GM20431 (cell line): ENCODE measurements around the gene DEDD2.

Source experiments
- in situ Hi-C: fragments of 300-500 bp; cut with MseI, MboI; formaldehyde crosslinking; loops from one replicate; pipeline ENCODE4 v1.15.0; 2020; ENCODE audit warnings: low sequenced_read_pairs; ENCODE audit not compliant: unreplicated experiment

The DEDD2 gene

GRCh38 chr19:42175952-42176648 is 41.4 kb downstream of the DEDD2 start:
- in situ Hi-C loops, result no loop called here

- in situ Hi-C loops, result no loop called here
Observed at GRCh38 chr19:42174958-42175734, 42.3 kb downstream of the DEDD2 start.

GRCh38 chr19:42174188-42174587 is 43.3 kb downstream of the DEDD2 start:
- in situ Hi-C loops, result no loop called here

- in situ Hi-C loops, result no loop called here
Observed at GRCh38 chr19:42173695-42174094, 43.8 kb downstream of the DEDD2 start.

GRCh38 chr19:42172261-42172660 is 45.2 kb downstream of the DEDD2 start:
- in situ Hi-C loops, result no loop called here

- in situ Hi-C loops, result no loop called here
Observed at GRCh38 chr19:42170715-42171114, 46.8 kb downstream of the DEDD2 start.

GRCh38 chr19:42169486-42170413 is 47.7 kb downstream of the DEDD2 start:
- in situ Hi-C loops, result no loop called here

GRCh38 chr19:42168206-42168605 is 49.3 kb downstream of the DEDD2 start:
- in situ Hi-C loops, result no loop called here

GRCh38 chr19:42166316-42166715 is 51.2 kb downstream of the DEDD2 start:
- in situ Hi-C loops, result no loop called here

- in situ Hi-C loops, result no loop called here
Observed at GRCh38 chr19:42165146-42165545, 52.3 kb downstream of the DEDD2 start.

GRCh38 chr19:42161616-42162263 is 55.7 kb downstream of the DEDD2 start:
- in situ Hi-C loops, result no loop called here

- in situ Hi-C loops, result no loop called here
Observed at GRCh38 chr19:42159942-42160341, 57.5 kb downstream of the DEDD2 start.

- in situ Hi-C loops, result no loop called here
Observed at GRCh38 chr19:42158926-42159325, 58.6 kb downstream of the DEDD2 start.

GRCh38 chr19:42156571-42156970 is 60.9 kb downstream of the DEDD2 start:
- in situ Hi-C loops, result no loop called here

GRCh38 chr19:42155796-42156195 is 61.7 kb downstream of the DEDD2 start:
- in situ Hi-C loops, result no loop called here

GRCh38 chr19:42154471-42155323 is 62.8 kb downstream of the DEDD2 start:
- in situ Hi-C loops, result no loop called here

GRCh38 chr19:42153672-42154433 is 63.6 kb downstream of the DEDD2 start:
- in situ Hi-C loops, result no loop called here

GRCh38 chr19:42152910-42153671 is 64.4 kb downstream of the DEDD2 start:
- in situ Hi-C loops, result no loop called here
